Measurements from ENCODE around the gene CHRNA1. TPM values are rescaled to one million over a fixed set of nuclear protein-coding genes. Genes with fewer than 3 reads are reported as not detected.

CHRNA1 gene
- total and polyA plus RNA-seq, 2 of the 13 experiments (the other 11 are each of a cell fraction or from before 2014, with no cell fraction given), result not detected

DNA sequence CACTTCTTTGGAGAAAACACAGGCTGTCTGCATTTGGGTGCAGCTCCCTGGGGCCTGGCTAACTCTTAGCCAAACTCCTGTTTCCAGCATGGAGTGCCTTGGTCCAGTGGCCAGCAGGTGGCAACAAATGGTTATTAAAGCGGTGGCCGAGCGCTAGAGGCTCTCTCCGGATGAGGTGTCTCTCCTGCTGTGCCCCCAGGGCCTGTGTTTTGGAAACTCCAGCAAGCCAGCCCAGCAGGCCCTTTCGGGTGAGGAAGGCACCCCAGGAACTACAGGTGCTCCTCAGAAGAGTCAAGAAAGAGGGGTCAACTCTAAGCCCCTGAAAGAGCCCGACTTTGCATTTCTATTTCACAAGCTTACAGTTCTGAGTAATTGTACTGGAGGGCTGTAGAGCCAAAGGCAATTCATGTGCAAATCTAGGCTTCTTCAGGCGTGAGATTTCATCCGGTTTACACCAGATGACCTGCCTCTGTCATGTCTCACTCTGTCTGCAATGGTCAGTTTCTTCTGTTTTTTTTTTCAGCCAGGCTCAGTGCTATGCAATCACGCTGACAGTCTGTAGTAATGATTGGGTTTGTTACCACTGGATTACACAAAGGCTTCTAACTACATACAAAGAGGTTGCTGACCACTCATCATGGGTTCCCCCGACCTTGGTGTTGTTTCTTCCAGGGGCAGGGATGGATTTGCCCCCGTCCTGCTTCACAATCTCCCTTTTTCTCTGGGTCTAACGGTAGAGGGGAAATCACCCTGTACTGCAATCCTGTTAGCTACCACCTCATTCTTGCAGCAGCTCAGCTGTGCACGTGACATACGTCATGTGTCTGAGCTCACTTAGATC is 7.6 kb upstream of the CHRNA1 start (continued):
- TF ChIP-seq FOXM1 (CRISPR knock-in tag; IDR thresholded peaks at IDR 0.05), result no peak
- TF ChIP-seq ZNF12 (CRISPR knock-in tag; IDR thresholded peaks at IDR 0.05), result no peak
- TF ChIP-seq, protein P1, sequence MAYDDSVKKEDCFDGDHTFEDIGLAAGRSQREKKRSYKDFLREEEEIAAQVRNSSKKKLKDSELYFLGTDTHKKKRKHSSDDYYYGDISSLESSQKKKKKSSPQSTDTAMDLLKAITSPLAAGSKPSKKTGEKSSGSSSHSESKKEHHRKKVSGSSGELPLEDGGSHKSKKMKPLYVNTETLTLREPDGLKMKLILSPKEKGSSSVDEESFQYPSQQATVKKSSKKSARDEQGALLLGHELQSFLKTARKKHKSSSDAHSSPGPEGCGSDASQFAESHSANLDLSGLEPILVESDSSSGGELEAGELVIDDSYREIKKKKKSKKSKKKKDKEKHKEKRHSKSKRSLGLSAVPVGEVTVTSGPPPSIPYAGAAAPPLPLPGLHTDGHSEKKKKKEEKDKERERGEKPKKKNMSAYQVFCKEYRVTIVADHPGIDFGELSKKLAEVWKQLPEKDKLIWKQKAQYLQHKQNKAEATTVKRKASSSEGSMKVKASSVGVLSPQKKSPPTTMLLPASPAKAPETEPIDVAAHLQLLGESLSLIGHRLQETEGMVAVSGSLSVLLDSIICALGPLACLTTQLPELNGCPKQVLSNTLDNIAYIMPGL (CRISPR knock-in tag; IDR thresholded peaks at IDR 0.05; ENCODE audit: borderline replicate concordance in 1 of 2, low read depth in 1 of 2), result peak; percentile 48 to 75; a peak in 2 of 4 replicates
- no peak for TF ChIP-seq ZNF816 (CRISPR knock-in tag; IDR thresholded peaks at IDR 0.05; ENCODE audit: borderline replicate concordance)
- no peak for TF ChIP-seq ZNF552 (CRISPR knock-in tag; IDR thresholded peaks at IDR 0.05; ENCODE audit: borderline replicate concordance)
- TF ChIP-seq, protein P2, sequence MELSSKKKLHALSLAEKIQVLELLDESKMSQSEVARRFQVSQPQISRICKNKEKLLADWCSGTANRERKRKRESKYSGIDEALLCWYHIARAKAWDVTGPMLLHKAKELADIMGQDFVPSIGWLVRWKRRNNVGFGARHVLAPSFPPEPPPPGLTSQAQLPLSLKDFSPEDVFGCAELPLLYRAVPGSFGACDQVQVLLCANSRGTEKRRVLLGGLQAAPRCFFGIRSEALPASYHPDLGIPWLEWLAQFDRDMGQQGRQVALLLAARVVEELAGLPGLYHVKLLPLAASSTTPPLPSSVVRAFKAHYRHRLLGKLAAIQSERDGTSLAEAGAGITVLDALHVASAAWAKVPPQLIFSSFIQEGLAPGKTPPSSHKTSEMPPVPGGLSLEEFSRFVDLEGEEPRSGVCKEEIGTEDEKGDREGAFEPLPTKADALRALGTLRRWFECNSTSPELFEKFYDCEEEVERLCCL (CRISPR knock-in tag; IDR thresholded peaks at IDR 0.05; ENCODE audit: borderline replicate concordance), result no peak
- 0 out of 2 replicates have a peak, but pooled peaks have one; percentile 68 for TF ChIP-seq RELA (CRISPR knock-in tag; IDR thresholded peaks at IDR 0.05)
- TF ChIP-seq FOXO1 (CRISPR knock-in tag; IDR thresholded peaks at IDR 0.05), result no peak
- peak; percentile 32; the same call in 1 of the 2 replicates for TF ChIP-seq FOXA3 (CRISPR knock-in tag; IDR thresholded peaks at IDR 0.05)
- TF ChIP-seq, protein P3, sequence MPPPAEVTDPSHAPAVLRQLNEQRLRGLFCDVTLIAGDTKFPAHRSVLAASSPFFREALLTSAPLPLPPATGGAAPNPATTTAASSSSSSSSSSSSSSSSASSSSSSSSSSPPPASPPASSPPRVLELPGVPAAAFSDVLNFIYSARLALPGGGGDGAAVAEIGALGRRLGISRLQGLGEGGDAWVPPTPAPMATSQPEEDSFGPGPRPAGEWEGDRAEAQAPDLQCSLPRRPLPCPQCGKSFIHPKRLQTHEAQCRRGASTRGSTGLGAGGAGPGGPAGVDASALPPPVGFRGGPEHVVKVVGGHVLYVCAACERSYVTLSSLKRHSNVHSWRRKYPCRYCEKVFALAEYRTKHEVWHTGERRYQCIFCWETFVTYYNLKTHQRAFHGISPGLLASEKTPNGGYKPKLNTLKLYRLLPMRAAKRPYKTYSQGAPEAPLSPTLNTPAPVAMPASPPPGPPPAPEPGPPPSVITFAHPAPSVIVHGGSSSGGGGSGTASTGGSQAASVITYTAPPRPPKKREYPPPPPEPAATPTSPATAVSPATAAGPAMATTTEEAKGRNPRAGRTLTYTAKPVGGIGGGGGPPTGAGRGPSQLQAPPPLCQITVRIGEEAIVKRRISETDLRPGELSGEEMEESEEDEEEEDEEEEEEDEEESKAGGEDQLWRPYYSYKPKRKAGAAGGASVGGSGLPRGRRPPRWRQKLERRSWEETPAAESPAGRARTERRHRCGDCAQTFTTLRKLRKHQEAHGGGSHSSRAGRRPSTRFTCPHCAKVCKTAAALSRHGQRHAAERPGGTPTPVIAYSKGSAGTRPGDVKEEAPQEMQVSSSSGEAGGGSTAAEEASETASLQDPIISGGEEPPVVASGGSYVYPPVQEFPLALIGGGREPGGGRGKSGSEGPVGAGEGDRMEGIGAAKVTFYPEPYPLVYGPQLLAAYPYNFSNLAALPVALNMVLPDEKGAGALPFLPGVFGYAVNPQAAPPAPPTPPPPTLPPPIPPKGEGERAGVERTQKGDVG (CRISPR knock-in tag; IDR thresholded peaks at IDR 0.05; ENCODE audit: borderline replicate concordance), result no peak
- TF ChIP-seq, protein P4, sequence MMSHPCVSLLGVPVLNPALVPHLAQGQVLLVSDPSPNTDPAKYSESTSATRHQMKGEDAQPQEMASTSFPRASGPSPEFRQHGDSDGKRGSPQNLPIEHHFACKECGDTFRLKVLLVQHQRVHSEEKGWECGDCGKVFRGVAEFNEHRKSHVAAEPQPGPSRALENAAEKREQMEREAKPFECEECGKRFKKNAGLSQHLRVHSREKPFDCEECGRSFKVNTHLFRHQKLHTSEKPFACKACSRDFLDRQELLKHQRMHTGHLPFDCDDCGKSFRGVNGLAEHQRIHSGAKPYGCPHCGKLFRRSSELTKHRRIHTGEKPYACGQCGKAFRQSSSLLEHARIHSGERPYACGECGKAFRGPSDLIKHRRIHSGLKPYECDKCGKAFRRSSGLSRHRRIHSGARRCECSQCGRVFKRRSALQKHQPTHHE (CRISPR knock-in tag; IDR thresholded peaks at IDR 0.05; ENCODE audit: borderline replicate concordance), result no peak
- peak; percentile 39; the same call in 1 of the 2 replicates for TF ChIP-seq RXRA (CRISPR knock-in tag; IDR thresholded peaks at IDR 0.05)
- TF ChIP-seq, protein P5, sequence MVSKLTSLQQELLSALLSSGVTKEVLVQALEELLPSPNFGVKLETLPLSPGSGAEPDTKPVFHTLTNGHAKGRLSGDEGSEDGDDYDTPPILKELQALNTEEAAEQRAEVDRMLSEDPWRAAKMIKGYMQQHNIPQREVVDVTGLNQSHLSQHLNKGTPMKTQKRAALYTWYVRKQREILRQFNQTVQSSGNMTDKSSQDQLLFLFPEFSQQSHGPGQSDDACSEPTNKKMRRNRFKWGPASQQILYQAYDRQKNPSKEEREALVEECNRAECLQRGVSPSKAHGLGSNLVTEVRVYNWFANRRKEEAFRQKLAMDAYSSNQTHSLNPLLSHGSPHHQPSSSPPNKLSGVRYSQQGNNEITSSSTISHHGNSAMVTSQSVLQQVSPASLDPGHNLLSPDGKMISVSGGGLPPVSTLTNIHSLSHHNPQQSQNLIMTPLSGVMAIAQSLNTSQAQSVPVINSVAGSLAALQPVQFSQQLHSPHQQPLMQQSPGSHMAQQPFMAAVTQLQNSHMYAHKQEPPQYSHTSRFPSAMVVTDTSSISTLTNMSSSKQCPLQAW (CRISPR knock-in tag; IDR thresholded peaks at IDR 0.05), result peak; percentile 69; the same call in 1 of the 2 replicates
- TF ChIP-seq ZNF562 (CRISPR knock-in tag; IDR thresholded peaks at IDR 0.05; ENCODE audit: borderline replicate concordance), result no peak
- no peak for TF ChIP-seq STAT5B (CRISPR knock-in tag; IDR thresholded peaks at IDR 0.05)
- no peak for TF ChIP-seq CHD4 (IDR thresholded peaks at IDR 0.05; ENCODE audit: borderline replicate concordance, low read length)
- TF ChIP-seq CEBPG (CRISPR knock-in tag; IDR thresholded peaks at IDR 0.05), result no peak
- TF ChIP-seq ZSCAN30 (CRISPR knock-in tag; IDR thresholded peaks at IDR 0.05), result no peak
- no peak for TF ChIP-seq ZNF878 (CRISPR knock-in tag; IDR thresholded peaks at IDR 0.05)
- TF ChIP-seq FOXP1 (IDR thresholded peaks at IDR 0.05), result no peak
- TF ChIP-seq FOXP1 (CRISPR knock-in tag; IDR thresholded peaks at IDR 0.05), result no peak
